Upper lobe of right lung (tissue), 1 donor: Measurements from ENCODE around the gene CLIC3. TPM values are rescaled to one million over a fixed set of nuclear protein-coding genes. Genes with fewer than 3 reads are reported as not detected.

Experiments
- ATAC-seq: fragments of 200-7000 bp; cut with Tn5 transposase; one replicate; pipeline ENCODE4 v1.9.1; 2020; ENCODE audit warnings: mild to moderate bottlenecking, moderate library complexity
- DNase-seq: peaks from one replicate; pipeline ENCODE4 v3.0.0-alpha.2; 2020
- H3K27ac ChIP-seq: fragments of 200-600 bp; one replicate; pipeline ENCODE4 v1.8.0; 2022
- H3K27me3 ChIP-seq: fragments of 200-600 bp; one replicate; pipeline ENCODE4 v1.8.0; 2022; ENCODE audit warnings: mild to moderate bottlenecking
- H3K36me3 ChIP-seq: fragments of 200-600 bp; one replicate; pipeline ENCODE4 v1.8.0; 2022
- H3K4me1 ChIP-seq: fragments of 200-600 bp; one replicate; pipeline ENCODE4 v1.8.0; 2022
- H3K4me3 ChIP-seq: fragments of 200-600 bp; one replicate; pipeline ENCODE4 v1.8.0; 2022; ENCODE audit warnings: mild to moderate bottlenecking
- H3K9me3 ChIP-seq: fragments of 200-600 bp; one replicate; pipeline ENCODE4 v1.8.0; 2022
- intact Hi-C: fragments of 100-400 bp; cut with DNase I; formaldehyde crosslinking; loops from one replicate; pipeline ENCODE4 v1.11.0; 2022
- total RNA-seq: library from RNA; stranded (reverse); fragmentation: NEBNext Ultra II Directional; extraction: Animal tissue kit (Norgen Biotek cat#: 25700); gene quantifications from one replicate; pipeline ENCODE4 v1.2.1, GENCODE V29; 2021
- TF ChIP-seq, protein P1 (sequence below): fragments of 200-600 bp; IDR thresholded peaks from one replicate; pipeline ENCODE4 v1.8.0; 2022; ENCODE audit warnings: antibody characterized with exemption
- donor health status: DM: no; HTN: yes; CAD: no; lungs with severe emphysema.

CLIC3 gene
- total RNA-seq, 1 donor from 2014 or later = 80.7 TPM

DNA sequence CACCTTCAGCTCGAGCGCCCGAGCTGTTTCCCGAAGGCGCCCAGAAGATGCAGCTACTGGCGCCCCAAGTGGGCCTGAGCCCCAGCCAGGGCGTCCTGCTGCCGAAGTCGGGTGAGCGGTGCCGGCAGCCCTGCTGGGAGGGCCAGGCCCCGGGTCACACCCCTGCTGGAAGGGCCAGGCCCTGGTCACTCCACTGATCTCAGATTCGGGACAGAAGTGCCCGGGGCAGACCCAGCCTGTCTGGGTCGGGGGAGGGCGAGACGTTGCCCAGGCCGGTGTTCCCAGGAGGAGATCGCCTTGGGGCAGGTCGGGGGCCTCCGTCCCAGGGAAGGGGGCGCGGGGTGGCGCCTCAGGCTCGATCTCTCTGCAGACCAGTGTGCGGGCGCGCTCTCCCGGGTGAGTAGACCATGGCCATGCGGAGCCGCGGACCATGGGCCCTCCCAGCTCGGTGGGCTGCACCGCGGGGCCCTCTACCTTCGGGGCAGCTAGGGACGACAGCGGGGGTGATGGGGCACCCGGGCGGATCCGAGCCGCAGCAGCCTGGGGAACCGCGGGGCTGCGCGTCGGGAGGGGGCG lies 11.3 kb downstream of the CLIC3 start:
- Histone ChIP-seq H3K4me3 (no peak overlapping the region), H3K27me3 (peaks cover 23% of the 10 kb centered on the region), H3K36me3 (no peaks in the 10 kb centered on the region), H3K4me1 (peaks cover 5% of the 10 kb centered on the region), H3K9me3 (no peaks in the 10 kb centered on the region), H3K27ac (no peak overlapping the region)
- intact Hi-C loops = no loop called here
- ATAC-seq = no peak
- TF ChIP-seq, protein P1, sequence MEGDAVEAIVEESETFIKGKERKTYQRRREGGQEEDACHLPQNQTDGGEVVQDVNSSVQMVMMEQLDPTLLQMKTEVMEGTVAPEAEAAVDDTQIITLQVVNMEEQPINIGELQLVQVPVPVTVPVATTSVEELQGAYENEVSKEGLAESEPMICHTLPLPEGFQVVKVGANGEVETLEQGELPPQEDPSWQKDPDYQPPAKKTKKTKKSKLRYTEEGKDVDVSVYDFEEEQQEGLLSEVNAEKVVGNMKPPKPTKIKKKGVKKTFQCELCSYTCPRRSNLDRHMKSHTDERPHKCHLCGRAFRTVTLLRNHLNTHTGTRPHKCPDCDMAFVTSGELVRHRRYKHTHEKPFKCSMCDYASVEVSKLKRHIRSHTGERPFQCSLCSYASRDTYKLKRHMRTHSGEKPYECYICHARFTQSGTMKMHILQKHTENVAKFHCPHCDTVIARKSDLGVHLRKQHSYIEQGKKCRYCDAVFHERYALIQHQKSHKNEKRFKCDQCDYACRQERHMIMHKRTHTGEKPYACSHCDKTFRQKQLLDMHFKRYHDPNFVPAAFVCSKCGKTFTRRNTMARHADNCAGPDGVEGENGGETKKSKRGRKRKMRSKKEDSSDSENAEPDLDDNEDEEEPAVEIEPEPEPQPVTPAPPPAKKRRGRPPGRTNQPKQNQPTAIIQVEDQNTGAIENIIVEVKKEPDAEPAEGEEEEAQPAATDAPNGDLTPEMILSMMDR = no peak
- DNase-seq = no peak

DNA sequence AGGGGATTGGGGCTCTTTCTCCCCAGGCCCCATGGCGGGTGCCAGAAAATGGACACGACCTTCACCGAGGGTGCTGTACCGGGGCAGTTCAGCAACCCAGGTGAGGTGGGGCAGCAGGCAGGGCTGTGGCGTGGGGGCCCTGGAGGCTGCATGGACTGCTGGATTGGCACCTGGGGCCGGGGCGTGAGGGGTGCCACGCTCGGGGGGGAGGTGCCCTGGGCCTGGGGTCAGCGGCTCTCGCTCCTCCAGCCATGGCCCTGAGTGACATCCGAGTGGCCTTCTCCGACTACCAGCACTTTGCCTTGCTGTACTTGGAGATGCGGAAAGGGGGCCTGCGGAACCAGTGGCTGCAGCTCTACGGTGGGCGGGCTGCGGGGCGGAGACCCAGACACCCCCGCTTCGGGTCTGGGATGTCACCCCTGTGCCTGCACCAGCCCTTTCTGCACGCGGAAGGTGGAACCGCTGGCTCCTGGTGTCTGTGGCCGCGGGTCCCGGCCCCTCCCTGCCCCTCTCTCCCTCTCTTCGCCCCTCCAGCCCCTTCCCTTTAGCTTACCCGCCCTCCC lies 11.8 kb downstream of the CLIC3 start:
- H3K4me3 ChIP-seq = no peak overlapping the region
- DNase-seq (no peak), ATAC-seq (no peak)
- H3K9me3 ChIP-seq = no peaks in the 10 kb centered on the region
- H3K27me3 ChIP-seq = peaks cover 23% of the 10 kb centered on the region
- intact Hi-C loops = no loop called here
- H3K27ac ChIP-seq = no peak overlapping the region
- H3K36me3 ChIP-seq = no peaks in the 10 kb centered on the region
- peaks cover 5% of the 10 kb centered on the region for H3K4me1 ChIP-seq
- TF ChIP-seq, protein P1 = no peak

DNA sequence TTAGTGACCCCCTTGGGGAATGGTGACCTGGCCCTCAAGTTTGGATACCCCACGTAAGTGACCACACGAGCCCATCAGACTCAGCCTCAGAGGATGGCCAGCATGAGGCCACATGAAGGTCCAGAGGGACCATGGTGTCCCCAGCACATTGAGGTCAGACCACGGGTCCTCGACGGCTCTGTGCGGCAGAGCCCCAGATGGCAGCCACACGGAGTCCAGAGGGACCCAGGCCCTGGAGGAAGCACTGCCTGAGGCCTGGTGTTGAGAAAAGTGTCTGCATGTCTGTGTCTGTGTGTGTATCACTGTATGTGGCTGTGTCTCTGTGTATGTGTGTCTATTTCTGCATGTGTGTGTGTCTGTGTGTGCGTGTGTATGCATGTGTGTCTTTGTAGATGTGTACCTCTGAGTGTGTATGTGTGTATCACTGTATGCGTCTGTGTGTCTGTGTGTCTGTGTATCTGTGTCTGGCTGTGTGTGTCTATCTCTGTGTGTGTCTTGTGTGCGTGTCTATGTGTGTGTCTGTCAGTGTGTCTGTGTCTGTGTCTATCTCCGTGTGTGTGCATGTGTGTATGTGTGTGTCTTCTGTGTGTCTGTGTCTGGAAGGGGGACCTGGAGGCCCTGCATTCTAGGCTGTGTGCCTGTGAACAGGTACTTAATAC lies 12.6 kb downstream of the CLIC3 start:
- no peaks in the 10 kb centered on the region for H3K36me3 ChIP-seq
- no peaks in the 10 kb centered on the region for H3K9me3 ChIP-seq
- DNase-seq (no peak), ATAC-seq (no peak)
- H3K4me3 ChIP-seq = no peak overlapping the region
- H3K4me1 ChIP-seq = peaks cover 5% of the 10 kb centered on the region
- TF ChIP-seq, protein P1 = no peak
- intact Hi-C loops = no loop called here
- H3K27ac ChIP-seq = no peak overlapping the region
- peaks cover 23% of the 10 kb centered on the region for H3K27me3 ChIP-seq

DNA sequence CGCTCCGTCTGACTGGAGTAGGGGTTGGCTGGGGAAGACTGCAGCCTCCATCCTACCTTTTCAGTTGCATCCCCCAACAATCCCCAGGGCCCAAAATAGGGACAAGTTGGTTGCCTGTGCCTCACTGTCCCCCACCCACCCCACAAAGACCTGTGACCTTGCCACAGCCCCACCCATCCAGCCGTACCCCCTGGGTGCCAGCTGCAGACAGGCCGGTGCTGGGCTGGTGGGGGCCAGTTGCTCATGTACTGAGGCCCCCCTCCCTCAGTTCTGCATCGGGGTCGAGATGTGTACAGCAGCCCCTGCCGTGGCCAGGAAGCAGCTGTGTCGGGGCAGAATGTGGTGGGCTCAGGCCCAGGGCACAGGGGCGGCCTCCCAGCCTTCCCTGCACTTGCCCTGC lies 13.2 kb downstream of the CLIC3 start:
- H3K27ac ChIP-seq = no peak overlapping the region
- no peak overlapping the region for H3K4me3 ChIP-seq
- DNase-seq = no peak
- TF ChIP-seq, protein P1 = no peak
- H3K4me1 ChIP-seq = peaks cover 5% of the 10 kb centered on the region
- intact Hi-C loops = no loop called here
- no peaks in the 10 kb centered on the region for H3K36me3 ChIP-seq
- peaks cover 23% of the 10 kb centered on the region for H3K27me3 ChIP-seq
- ATAC-seq = no peak
- H3K9me3 ChIP-seq = no peaks in the 10 kb centered on the region

DNA sequence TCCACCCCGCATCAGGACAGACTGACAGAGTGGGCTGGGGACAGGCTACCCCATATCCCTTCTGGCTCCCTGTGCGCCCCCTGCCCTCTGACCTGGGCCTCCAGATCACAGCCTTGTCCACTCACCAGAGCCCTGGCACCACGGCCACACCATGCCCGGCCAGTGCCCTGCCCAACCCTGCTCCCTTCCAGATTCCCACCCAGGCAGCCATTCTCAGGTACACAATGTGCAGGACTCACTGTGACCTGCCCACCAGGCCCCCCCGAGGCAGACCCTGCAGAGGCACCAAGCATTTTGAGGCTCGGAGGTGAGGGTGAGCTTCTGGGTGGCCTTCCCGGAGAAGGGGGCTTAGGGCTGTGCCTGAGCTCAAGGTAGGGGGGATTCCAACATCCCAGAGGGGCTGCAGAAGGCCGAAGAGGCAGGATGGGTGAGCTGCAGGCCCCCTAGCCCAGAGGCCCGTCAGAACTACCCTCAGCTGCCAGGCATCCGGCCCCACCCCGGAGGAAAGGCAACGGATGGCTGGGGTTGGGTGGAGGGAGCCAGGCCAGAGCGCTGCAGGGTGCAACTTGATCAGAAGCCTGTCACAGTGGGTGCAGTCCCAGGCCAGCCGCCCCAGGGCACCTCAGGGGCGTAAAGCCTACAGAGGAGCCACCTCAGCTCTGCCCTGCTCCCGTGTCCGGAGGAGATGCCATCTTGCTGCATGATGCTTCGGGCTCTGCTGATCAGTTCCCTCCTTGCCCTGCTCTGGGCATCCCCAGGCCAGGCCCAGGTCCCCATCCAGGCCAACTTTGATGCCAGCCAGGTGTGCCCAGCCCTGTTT lies 13.9 kb downstream of the CLIC3 start, which contains the start of gene LCNL1:
Gene LCNL1 (plus strand): TSS at position 762 of the 820 bp plus-strand sequence. CDS start 594 bp downstream, outside the sequence.
- Histone ChIP-seq H3K9me3 (no peaks in the 10 kb centered on the region), H3K27me3 (peaks cover 23% of the 10 kb centered on the region), H3K36me3 (no peaks in the 10 kb centered on the region), H3K27ac (peak within 1 kb of the TSS; percentile 63), H3K4me3 (no peak within 1 kb of the TSS), H3K4me1 (peaks cover 11% of the 10 kb centered on the region)
- no peak for DNase-seq
- TF ChIP-seq, protein P1 = no peak
- no peak for ATAC-seq
- intact Hi-C loops = no loop called here
